ENCODE data around the gene ERICH6.

DNA sequence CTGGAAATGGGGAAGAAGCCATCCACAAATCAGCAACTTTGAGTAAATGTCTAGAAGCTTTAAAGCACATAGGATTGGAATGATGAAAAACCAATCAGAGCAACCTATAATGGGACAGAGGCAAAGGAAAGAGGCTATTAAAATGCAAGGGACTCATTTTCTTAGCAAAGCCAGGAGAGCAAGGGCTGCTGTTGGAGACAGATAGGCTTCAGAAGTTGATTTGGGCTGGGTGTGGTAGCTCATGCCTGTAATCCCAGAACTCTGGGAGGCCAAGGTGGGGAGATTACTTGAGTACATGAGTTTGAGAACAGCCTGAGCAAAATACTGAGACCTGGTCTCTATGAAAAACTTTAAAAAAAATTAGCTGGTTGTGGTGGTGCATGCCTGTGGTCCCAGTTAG, 16.1 kb downstream of the ERICH6 start:
- TF ChIP-seq, protein P1, sequence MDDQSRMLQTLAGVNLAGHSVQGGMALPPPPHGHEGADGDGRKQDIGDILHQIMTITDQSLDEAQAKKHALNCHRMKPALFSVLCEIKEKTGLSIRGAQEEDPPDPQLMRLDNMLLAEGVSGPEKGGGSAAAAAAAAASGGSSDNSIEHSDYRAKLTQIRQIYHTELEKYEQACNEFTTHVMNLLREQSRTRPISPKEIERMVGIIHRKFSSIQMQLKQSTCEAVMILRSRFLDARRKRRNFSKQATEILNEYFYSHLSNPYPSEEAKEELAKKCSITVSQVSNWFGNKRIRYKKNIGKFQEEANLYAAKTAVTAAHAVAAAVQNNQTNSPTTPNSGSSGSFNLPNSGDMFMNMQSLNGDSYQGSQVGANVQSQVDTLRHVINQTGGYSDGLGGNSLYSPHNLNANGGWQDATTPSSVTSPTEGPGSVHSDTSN (CRISPR knock-in tag; IDR thresholded peaks at IDR 0.05): no peak
- TF ChIP-seq, protein P2, sequence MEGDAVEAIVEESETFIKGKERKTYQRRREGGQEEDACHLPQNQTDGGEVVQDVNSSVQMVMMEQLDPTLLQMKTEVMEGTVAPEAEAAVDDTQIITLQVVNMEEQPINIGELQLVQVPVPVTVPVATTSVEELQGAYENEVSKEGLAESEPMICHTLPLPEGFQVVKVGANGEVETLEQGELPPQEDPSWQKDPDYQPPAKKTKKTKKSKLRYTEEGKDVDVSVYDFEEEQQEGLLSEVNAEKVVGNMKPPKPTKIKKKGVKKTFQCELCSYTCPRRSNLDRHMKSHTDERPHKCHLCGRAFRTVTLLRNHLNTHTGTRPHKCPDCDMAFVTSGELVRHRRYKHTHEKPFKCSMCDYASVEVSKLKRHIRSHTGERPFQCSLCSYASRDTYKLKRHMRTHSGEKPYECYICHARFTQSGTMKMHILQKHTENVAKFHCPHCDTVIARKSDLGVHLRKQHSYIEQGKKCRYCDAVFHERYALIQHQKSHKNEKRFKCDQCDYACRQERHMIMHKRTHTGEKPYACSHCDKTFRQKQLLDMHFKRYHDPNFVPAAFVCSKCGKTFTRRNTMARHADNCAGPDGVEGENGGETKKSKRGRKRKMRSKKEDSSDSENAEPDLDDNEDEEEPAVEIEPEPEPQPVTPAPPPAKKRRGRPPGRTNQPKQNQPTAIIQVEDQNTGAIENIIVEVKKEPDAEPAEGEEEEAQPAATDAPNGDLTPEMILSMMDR (tag by site-specific recombination; IDR thresholded peaks at IDR 0.05): no peak
- TF ChIP-seq ZSCAN30 (tag by site-specific recombination; IDR thresholded peaks at IDR 0.05): no peak
- TF ChIP-seq, protein P3, sequence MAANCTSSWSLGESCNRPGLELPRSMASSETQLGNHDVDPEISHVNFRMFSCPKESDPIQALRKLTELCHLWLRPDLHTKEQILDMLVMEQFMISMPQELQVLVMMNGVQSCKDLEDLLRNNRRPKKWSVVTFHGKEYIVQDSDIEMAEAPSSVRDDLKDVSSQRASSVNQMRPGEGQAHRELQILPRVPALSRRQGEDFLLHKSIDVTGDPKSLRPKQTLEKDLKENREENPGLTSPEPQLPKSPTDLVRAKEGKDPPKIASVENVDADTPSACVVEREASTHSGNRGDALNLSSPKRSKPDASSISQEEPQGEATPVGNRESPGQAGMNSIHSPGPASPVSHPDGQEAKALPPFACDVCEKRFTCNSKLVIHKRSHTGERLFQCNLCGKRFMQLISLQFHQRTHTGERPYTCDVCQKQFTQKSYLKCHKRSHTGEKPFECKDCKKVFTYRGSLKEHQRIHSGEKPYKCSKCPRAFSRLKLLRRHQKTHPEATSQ (tag by site-specific recombination; IDR thresholded peaks at IDR 0.05): no peak
- no peak for TF ChIP-seq TRIM28 (IDR thresholded peaks at IDR 0.05; ENCODE audit: borderline replicate concordance, low read length)
- TF ChIP-seq FEZF1 (tag by site-specific recombination; IDR thresholded peaks at IDR 0.05): no peak
- TF ChIP-seq SP2 (tag by site-specific recombination; IDR thresholded peaks at IDR 0.05): no peak
